Cortex of kidney (tissue), 1 donor: ENCODE data around the gene TUB.

Experiments
- DNase-seq: peaks from one replicate; lab custom pipeline; 2025; lab: John Stamatoyannopoulos, UW

TUB gene

GRCh38 chr11:8108421-8108820 is 27.4 kb downstream of the TUB start:
- DNase-seq = no peak

- DNase-seq = no peak
These were observed 28.7 kb downstream of the TUB start for GRCh38 chr11:8109675-8110074.

- no peak for DNase-seq
These were observed 29.4 kb downstream of the TUB start for GRCh38 chr11:8110396-8110795.

GRCh38 chr11:8111636-8112035 is 30.6 kb downstream of the TUB start:
- no peak for DNase-seq

GRCh38 chr11:8122173-8122764 is 41.3 kb downstream of the TUB start:
- DNase-seq = no peak

- no peak for DNase-seq
These were observed 45.8 kb downstream of the TUB start for GRCh38 chr11:8126649-8127289.

- no peak for DNase-seq
These were observed 46.4 kb downstream of the TUB start for GRCh38 chr11:8127447-8127846.

GRCh38 chr11:8138526-8138925 is 57.5 kb downstream of the TUB start:
- DNase-seq = no peak

- DNase-seq = no peak
These were observed 68.7 kb downstream of the TUB start for GRCh38 chr11:8149726-8150125.
